Peyer's patch (tissue), 4 donors: ENCODE results near the gene UGT2B15. TPM values are rescaled to one million over a fixed set of nuclear protein-coding genes. Genes with fewer than 3 reads are reported as not detected.
A peak's percentile ranks its signal among the peaks of the same experiment; 100 is the strongest.
"Not testable (repeated sequence)": the region's sequence is repeated elsewhere in the genome, so short reads cannot be mapped to it uniquely, and the experiment has no call there.

ENCODE experiments used
- DNase-seq, 3 donors: peaks; one replicate each; pipeline ENCODE4 v3.0.0-alpha.2; 2017 to 2019
- H3K27ac ChIP-seq, 4 donors: fragments of 200-600 bp; sonication (generic); one replicate each; pipeline ENCODE4 v1.5.1; 2016 to 2019
- H3K27me3 ChIP-seq, 2 donors: fragments of 200-600 bp; sonication (generic); one replicate each; pipeline ENCODE4 v1.5.1; 2019
- H3K36me3 ChIP-seq, 3 donors: fragments of 200-600 bp; sonication (generic); one replicate each; pipeline ENCODE4 v1.5.1; 2016 to 2019
- H3K4me1 ChIP-seq, 4 donors: fragments of 200-600 bp; sonication (generic); one replicate each; pipeline ENCODE4 v1.5.1; 2016 to 2019
- H3K4me3 ChIP-seq, 4 donors: fragments of 200-600 bp; sonication (generic); 1 replicate in 3 of 4; 2 replicates in 1 of 4; pipeline ENCODE4 v1.5.1; 2016 to 2019; ENCODE audit warnings: mild to moderate bottlenecking in 1 of 4
- H3K9me3 ChIP-seq, 4 donors: fragments of 200-600 bp; sonication (generic); one replicate each; pipeline ENCODE4 v1.5.1; 2016 to 2019; ENCODE audit warnings: mild to moderate bottlenecking in 1 of 4
- CTCF ChIP-seq, 6 experiments: fragments of 450-650 bp in 4 of 6; fragments of 200-600 bp in 2 of 6; sonication (generic) in 1 of 6; IDR thresholded peaks; one replicate each; pipeline ENCODE4 v1.5.1; 2017 to 2019; ENCODE audit warnings: antibody characterized with exemption in 6 of 6, mild to moderate bottlenecking in 3 of 6, moderate library complexity in 1 of 6
- POLR2A ChIP-seq, 2 donors: fragments of 450-650 bp; IDR thresholded peaks; one replicate each; pipeline ENCODE4 v1.5.1; 2017; ENCODE audit warnings: antibody characterized with exemption in 2 of 2, mild to moderate bottlenecking in 2 of 2, moderate library complexity in 2 of 2
- total RNA-seq, 4 donors: library from RNA; depleted of rRNA; stranded (reverse); fragments of >200 nt; gene quantifications; one replicate each; pipeline ENCODE4 v1.1.0, GENCODE V29; 2016

Gene UGT2B15
- total RNA-seq, 4 donors from 2014 or later: 13.0 to 76.4 (median 24.0) TPM; not detected in 1

GRCh38 chr4:68673143-68673542 lies 2.7 kb upstream of the UGT2B15 start:
- H3K4me1 ChIP-seq: no peaks in the 10 kb centered on the region
- no peak overlapping the region for H3K27ac ChIP-seq

GRCh38 chr4:68671217-68671616 lies 765 bp upstream of the UGT2B15 start:
- H3K36me3 ChIP-seq, H3K9me3 ChIP-seq, H3K27me3 ChIP-seq, H3K4me1 ChIP-seq, H3K4me3 ChIP-seq, H3K27ac ChIP-seq, DNase-seq: not testable (repeated sequence)
- peak in 2 of 6 experiments; percentile 17 to 35 for TF ChIP-seq CTCF (IDR thresholded peaks at IDR 0.05)

More at GRCh38 chr4:68673143-68673542, 2.7 kb upstream of the UGT2B15 start:
- H3K27me3 ChIP-seq: no peaks in the 10 kb centered on the region
- TF ChIP-seq CTCF (IDR thresholded peaks at IDR 0.05): no peak
- TF ChIP-seq POLR2A (IDR thresholded peaks at IDR 0.05): no peak
- no peak overlapping the region for H3K4me3 ChIP-seq
- no peak for DNase-seq
- no peaks in the 10 kb centered on the region for H3K36me3 ChIP-seq
- no peaks in the 10 kb centered on the region for H3K9me3 ChIP-seq

- not testable (repeated sequence) for H3K36me3 ChIP-seq, H3K4me3 ChIP-seq, H3K27ac ChIP-seq, H3K4me1 ChIP-seq, H3K9me3 ChIP-seq, DNase-seq, H3K27me3 ChIP-seq
Measured at GRCh38 chr4:68668537-68669163, 1.8 kb downstream of the UGT2B15 start.

DNA sequence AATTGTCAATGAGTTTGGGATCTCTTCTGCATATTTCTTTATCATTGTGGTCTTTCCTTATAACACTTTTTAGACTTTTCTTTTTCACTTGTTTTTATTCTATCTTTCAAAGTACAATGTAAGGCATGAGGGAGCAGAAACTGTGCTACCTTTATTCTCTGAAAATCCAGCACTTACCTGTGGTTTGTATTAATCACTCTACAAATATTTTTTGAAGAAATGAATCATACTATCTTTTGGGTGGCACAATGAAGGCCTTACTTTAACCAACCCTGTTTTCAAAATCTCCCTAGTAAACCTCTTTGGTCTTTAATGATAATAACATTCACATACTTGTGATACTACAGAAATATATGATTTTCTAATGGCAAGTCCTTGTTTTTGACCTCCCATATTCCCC lies 2.9 kb downstream of the UGT2B15 start:
- not testable (repeated sequence) for H3K4me1 ChIP-seq, H3K9me3 ChIP-seq, DNase-seq, H3K36me3 ChIP-seq, H3K27ac ChIP-seq, H3K4me3 ChIP-seq, H3K27me3 ChIP-seq

DNA sequence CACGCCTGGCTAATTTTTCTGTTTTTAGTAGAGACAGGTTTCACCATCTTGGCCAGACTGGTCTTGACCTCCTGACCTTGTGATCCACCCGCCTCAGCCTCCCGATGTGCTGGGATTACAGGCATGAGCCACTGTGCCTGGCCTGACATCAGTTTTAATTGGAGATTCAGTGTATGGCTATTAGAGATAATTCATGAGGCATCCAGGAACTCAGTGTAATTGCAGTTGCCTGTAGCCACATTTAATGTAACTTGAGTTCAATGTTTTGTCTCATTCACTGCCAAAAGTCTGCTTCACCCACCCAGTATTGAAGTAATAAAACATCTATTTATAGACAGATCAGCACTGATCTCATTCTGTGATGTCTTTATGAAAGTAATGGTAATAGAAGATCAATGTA lies 5.7 kb downstream of the UGT2B15 start:
- H3K4me1 ChIP-seq, H3K4me3 ChIP-seq, H3K27ac ChIP-seq, H3K9me3 ChIP-seq, H3K27me3 ChIP-seq, H3K36me3 ChIP-seq, DNase-seq: not testable (repeated sequence)

- H3K36me3 ChIP-seq, H3K4me3 ChIP-seq, DNase-seq, H3K27ac ChIP-seq, H3K9me3 ChIP-seq, H3K27me3 ChIP-seq, H3K4me1 ChIP-seq: not testable (repeated sequence)
Measured at GRCh38 chr4:68662836-68663574, 7.4 kb downstream of the UGT2B15 start.

DNA sequence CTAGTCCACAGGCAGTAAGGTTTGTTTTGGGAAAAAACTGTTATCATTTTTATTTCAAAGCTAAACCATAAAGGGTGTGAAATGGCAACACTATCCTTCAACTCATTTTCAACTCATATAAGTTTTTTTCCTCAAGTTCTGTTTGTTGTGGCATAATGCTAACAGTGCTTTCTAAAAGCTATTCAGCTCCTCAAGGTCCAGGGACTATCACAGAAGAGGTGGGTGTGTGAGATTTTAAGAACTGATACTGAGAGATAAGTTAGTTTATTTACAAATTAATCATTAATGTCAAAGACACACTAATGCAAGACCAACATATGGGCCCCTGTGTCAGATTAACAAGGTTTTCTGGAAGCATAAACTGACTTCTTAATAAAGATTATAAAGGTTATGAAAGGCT lies 11.8 kb downstream of the UGT2B15 start:
- Histone ChIP-seq H3K4me1 (no peaks in the 10 kb centered on the region), H3K27ac (no peak overlapping the region), H3K4me3 (no peak overlapping the region), H3K9me3 (no peaks in the 10 kb centered on the region), H3K27me3 (no peaks in the 10 kb centered on the region), H3K36me3 (no peaks in the 10 kb centered on the region)
- no peak for DNase-seq
- TF ChIP-seq POLR2A (IDR thresholded peaks at IDR 0.05) (no peak), CTCF (IDR thresholded peaks at IDR 0.05) (no peak)
